ENCODE measurements around the gene PLIN1.

- TF ChIP-seq NANOG (IDR thresholded peaks at IDR 0.05; ENCODE audit: borderline replicate concordance) (no peak), POLR2AphosphoS5 (IDR thresholded peaks at IDR 0.05; ENCODE audit: low read depth) (no peak), EZH2phosphoT487 (IDR thresholded peaks at IDR 0.05; ENCODE audit: unreplicated experiment) (no peak), EZH2 (IDR thresholded peaks at IDR 0.05; ENCODE audit: low read depth, unreplicated experiment) (no peak)
- TF ChIP-seq, protein P1, sequence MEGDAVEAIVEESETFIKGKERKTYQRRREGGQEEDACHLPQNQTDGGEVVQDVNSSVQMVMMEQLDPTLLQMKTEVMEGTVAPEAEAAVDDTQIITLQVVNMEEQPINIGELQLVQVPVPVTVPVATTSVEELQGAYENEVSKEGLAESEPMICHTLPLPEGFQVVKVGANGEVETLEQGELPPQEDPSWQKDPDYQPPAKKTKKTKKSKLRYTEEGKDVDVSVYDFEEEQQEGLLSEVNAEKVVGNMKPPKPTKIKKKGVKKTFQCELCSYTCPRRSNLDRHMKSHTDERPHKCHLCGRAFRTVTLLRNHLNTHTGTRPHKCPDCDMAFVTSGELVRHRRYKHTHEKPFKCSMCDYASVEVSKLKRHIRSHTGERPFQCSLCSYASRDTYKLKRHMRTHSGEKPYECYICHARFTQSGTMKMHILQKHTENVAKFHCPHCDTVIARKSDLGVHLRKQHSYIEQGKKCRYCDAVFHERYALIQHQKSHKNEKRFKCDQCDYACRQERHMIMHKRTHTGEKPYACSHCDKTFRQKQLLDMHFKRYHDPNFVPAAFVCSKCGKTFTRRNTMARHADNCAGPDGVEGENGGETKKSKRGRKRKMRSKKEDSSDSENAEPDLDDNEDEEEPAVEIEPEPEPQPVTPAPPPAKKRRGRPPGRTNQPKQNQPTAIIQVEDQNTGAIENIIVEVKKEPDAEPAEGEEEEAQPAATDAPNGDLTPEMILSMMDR (conservative IDR thresholded peaks at IDR 0.05; ENCODE audit: low read depth in 2 of 2) = no peak
These were observed 49.1 kb upstream of the PLIN1 start for GRCh38 chr15:89728254-89728653.

Data from GM23338 (cell line).